PC-3 (cell line): ENCODE data around the gene RANBP10.

Experiments
- EZH2 ChIP-seq: fragments of 300-600 bp; sonication (generic); IDR thresholded peaks from one replicate; pipeline ENCODE4 v1.6.1; 2017; ENCODE audit warnings: antibody characterized with exemption, mild to moderate bottlenecking, low read length; ENCODE audit not compliant: unreplicated experiment
- TF ChIP-seq, protein P1 (sequence below): fragments of 300-600 bp; sonication (generic); conservative IDR thresholded peaks from 2 replicates; pipeline ENCODE4 v1.5.1; 2017; ENCODE audit warnings: antibody characterized with exemption, low read depth, mild to moderate bottlenecking, low read length

DNA sequence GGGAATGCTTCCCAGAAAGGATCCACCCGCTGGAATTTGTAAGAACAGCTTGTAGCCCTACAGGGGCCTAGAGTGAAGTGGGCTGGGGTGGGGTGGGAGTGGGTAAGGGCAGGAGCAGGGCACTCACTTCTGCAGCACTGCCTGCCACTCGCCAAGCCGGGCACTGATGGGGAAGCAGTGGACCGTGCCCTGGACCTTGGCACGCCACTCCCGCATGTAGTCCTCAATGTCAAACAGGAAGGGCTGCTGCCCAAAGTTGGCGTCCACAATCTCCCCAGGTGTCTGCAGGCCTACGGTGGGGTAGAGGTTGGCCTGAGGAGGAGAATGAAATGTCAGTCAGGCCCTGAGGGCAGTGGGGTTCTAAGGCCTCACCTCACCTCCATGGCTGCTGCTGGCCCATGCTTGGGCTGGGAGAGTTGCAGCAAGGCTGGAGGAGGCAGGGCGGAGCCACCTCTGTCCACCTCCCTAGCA lies 71.6 kb downstream of the RANBP10 start:
- TF ChIP-seq, protein P1, sequence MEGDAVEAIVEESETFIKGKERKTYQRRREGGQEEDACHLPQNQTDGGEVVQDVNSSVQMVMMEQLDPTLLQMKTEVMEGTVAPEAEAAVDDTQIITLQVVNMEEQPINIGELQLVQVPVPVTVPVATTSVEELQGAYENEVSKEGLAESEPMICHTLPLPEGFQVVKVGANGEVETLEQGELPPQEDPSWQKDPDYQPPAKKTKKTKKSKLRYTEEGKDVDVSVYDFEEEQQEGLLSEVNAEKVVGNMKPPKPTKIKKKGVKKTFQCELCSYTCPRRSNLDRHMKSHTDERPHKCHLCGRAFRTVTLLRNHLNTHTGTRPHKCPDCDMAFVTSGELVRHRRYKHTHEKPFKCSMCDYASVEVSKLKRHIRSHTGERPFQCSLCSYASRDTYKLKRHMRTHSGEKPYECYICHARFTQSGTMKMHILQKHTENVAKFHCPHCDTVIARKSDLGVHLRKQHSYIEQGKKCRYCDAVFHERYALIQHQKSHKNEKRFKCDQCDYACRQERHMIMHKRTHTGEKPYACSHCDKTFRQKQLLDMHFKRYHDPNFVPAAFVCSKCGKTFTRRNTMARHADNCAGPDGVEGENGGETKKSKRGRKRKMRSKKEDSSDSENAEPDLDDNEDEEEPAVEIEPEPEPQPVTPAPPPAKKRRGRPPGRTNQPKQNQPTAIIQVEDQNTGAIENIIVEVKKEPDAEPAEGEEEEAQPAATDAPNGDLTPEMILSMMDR: no peak
- TF ChIP-seq EZH2: no peak
